Measurements from ENCODE around the gene CRIP1.
A peak's percentile ranks its signal among the peaks of the same experiment; 100 is the strongest.

CRIP1 gene

DNA sequence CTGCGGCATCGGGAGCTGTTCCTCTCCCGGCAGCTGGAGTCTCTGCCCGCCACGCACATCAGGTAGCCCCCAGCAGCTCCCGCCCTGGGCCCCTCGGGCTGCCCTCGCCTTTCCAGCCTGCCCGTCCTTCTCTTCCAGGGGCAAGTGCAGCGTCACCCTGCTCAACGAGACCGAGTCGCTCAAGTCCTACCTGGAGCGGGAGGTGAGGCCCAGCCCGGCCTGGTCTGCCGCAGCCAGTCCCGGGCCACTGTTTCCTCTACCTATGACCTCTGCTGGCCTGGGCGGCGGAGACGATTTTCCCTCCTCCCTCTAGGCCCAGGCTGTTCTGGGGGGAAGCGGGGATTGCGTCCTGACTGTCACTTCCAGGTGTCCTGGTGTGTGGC is 36.6 kb upstream of the CRIP1 start:
- DNase-seq: peak; percentile 5
- Histone ChIP-seq H3K4me3 (ENCODE audit: low read depth, low read length) (no peak overlapping the region), H3K9me3 (no peaks in the 10 kb centered on the region), H3K36me3 (peaks cover 74% of the 10 kb centered on the region), H3K27me3 (no peaks in the 10 kb centered on the region), H3K4me1 (peaks cover 8% of the 10 kb centered on the region)
- TF ChIP-seq, protein P1, sequence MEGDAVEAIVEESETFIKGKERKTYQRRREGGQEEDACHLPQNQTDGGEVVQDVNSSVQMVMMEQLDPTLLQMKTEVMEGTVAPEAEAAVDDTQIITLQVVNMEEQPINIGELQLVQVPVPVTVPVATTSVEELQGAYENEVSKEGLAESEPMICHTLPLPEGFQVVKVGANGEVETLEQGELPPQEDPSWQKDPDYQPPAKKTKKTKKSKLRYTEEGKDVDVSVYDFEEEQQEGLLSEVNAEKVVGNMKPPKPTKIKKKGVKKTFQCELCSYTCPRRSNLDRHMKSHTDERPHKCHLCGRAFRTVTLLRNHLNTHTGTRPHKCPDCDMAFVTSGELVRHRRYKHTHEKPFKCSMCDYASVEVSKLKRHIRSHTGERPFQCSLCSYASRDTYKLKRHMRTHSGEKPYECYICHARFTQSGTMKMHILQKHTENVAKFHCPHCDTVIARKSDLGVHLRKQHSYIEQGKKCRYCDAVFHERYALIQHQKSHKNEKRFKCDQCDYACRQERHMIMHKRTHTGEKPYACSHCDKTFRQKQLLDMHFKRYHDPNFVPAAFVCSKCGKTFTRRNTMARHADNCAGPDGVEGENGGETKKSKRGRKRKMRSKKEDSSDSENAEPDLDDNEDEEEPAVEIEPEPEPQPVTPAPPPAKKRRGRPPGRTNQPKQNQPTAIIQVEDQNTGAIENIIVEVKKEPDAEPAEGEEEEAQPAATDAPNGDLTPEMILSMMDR (IDR thresholded peaks at IDR 0.05; ENCODE audit: low read depth, low read length): no peak

DNA sequence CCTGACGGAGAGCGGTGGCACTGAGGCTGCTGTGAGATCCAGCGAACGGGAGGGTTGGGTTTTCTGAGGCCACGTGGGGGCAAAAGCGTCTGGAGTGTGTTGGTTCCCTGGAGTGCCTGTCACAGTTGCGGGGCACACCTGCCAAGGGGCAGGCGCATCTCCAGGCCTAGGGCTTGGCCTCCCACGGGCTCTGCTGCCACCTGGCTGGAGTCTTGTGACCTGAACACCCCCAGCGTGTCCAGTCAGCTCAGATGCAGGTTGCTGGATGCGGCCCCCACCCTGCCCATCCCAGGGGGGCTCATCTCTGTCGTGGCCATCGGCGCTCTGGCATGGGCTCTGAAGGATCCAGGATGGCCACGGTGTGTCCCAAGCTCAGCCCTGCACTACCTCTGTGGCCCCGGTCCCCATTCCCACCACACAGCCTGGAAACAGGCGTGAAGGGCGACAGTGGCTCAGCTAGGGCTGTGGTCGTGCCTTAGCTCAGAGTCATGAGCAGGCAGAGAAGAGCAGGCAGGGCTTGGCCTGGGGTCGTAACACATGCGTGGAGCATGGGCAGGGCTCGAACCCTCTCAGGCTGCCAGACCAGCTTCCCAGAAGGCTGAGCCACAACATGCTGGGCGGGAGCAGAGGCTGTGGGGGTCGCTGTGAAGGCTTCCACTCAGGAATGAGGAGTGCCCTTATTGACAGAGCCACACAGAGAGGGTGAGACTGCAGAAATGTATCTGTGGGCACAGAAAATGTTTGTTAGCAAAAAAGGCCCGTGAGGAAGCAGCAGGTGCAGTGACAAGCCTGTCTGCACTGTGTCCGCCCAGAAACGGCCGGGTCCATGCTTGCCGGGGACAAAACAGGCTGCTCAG is 35.6 kb upstream of the CRIP1 start:
- TF ChIP-seq, protein P1 (IDR thresholded peaks at IDR 0.05; ENCODE audit: low read depth, low read length): no peak
- H3K36me3 ChIP-seq: peaks cover 76% of the 10 kb centered on the region
- DNase-seq: peak; percentile 9

DNA sequence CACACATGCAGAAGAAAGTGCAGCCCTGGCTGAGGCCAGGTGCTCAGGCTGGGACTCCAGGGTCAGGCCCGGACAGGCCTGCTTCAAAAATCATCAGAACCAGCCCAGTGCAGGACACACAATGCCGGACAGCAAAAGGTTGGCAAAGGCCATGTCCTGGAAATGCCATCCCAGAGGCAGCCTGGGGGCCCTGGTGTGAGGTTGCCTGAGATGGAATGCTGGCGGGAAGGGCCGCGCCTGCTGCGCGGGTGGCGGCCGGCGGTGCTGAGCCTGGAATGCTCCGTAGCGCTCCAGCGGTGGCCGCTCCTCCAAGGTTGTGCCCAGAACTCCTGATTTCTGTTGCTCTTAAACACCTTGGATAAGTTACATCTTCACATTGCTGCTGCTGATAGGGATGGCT is 33.7 kb upstream of the CRIP1 start:
- TF ChIP-seq, protein P1 (IDR thresholded peaks at IDR 0.05; ENCODE audit: low read depth, low read length): no peak
- Histone ChIP-seq H3K27me3 (no peaks in the 10 kb centered on the region), H3K4me3 (ENCODE audit: low read depth, low read length) (no peak overlapping the region), H3K9me3 (no peaks in the 10 kb centered on the region), H3K36me3 (peaks cover 86% of the 10 kb centered on the region), H3K4me1 (peaks cover 5% of the 10 kb centered on the region)
- DNase-seq: no peak

More for the DNA sequence above, 35.6 kb upstream of the CRIP1 start:
- H3K27me3 ChIP-seq: no peaks in the 10 kb centered on the region
- H3K9me3 ChIP-seq: no peaks in the 10 kb centered on the region
- H3K4me3 ChIP-seq (ENCODE audit: low read depth, low read length): no peak overlapping the region
- peaks cover 8% of the 10 kb centered on the region for H3K4me1 ChIP-seq

DNA sequence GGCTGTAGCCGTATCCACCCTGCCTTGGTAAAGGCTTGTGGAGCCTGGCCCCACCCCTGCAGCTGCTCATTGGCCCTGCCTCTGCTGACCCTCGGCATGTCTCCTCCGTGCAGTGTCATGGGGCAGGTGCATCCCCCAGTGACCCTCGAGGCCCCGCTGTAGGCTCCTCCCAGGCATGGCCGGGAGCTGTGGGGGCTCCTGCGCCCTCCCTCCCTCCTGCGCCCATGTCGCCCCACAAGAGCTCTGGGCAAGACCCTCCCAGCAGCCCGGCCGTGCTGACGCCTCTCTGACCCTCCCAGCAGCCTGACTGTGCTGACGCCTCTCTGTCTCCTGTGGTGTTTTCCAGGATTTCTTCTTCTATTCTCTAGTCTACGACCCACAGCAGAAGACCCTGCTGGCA is 32.8 kb upstream of the CRIP1 start:
- H3K9me3 ChIP-seq: no peaks in the 10 kb centered on the region
- peaks cover 92% of the 10 kb centered on the region for H3K36me3 ChIP-seq
- TF ChIP-seq, protein P1 (IDR thresholded peaks at IDR 0.05; ENCODE audit: low read depth, low read length): no peak
- H3K4me3 ChIP-seq (ENCODE audit: low read depth, low read length): no peak overlapping the region
- no peaks in the 10 kb centered on the region for H3K27me3 ChIP-seq
- no peak for DNase-seq
- peaks cover 3% of the 10 kb centered on the region for H3K4me1 ChIP-seq

DNA sequence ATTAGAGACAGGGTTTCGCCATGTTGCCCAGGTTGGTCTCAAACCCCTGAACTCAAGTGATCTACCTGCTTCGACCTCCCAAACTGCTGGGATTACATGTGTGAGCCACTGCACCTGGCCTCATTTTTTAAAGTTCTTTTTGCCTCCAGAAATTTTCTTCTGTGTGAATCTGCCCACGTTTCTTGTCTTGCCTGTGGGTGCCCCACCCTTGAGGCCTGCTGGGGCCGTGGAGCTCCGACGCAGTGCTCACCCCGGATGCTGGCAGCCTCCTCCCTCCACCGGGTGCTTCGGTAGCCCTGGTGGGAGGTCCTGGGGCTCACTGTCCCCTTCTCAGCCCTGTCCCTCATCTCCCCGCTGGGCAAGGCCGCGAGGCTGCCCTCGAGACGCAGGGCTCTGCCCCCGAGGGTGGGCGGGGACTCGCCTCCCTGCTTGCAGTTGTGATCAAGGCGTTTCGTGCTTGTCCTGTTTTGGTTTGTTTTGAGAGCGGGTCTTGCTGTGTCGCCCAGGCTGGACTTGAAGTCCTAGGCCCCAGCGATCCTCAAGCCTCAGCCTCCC is 31.5 kb upstream of the CRIP1 start:
- no peak overlapping the region for H3K4me3 ChIP-seq (ENCODE audit: low read depth, low read length)
- H3K36me3 ChIP-seq: peaks cover 79% of the 10 kb centered on the region
- no peak for DNase-seq
- H3K27me3 ChIP-seq: no peaks in the 10 kb centered on the region
- H3K4me1 ChIP-seq: no peaks in the 10 kb centered on the region
- no peaks in the 10 kb centered on the region for H3K9me3 ChIP-seq
- TF ChIP-seq, protein P1 (IDR thresholded peaks at IDR 0.05; ENCODE audit: low read depth, low read length): no peak

Data from BE2C (cell line).